PC-9 (cell line): ENCODE results near the gene JARID2.

ENCODE experiments used
- CTCF ChIP-seq: fragments of 200-600 bp; sonication (generic); conservative IDR thresholded peaks from 2 replicates; pipeline ENCODE4 v1.6.1; 2017; ENCODE audit warnings: mixed run types, antibody characterized with exemption, mild to moderate bottlenecking, moderate library complexity
- EZH2 ChIP-seq: fragments of 200-600 bp; sonication (generic); IDR thresholded peaks from 2 replicates; pipeline ENCODE4 v1.8.0; 2017; ENCODE audit warnings: antibody characterized with exemption, low read depth

GRCh38 chr6:15447546-15448267 is 201.8 kb downstream of the JARID2 start:
- no peak for TF ChIP-seq CTCF
- TF ChIP-seq EZH2 = no peak
